SK-N-SH treated with all-trans-retinoic acid at 6 μM for 48 hours (cell line): ENCODE results near the gene COL4A5.

Experiments used
- ATAC-seq: fragments of 200-7000 bp; cut with Tn5 transposase; 3 replicates; pipeline ENCODE4 v1.9.1; 2020; ENCODE audit warnings: mild to moderate bottlenecking, moderate library complexity
- ARNTL ChIP-seq: fragments of 450-650 bp; formaldehyde crosslinking; IDR thresholded peaks from 2 replicates; pipeline ENCODE4 v1.5.0; 2020; ENCODE audit warnings: low read depth, mild to moderate bottlenecking, moderate library complexity, borderline replicate concordance
- BACH2 ChIP-seq: fragments of 250-450 bp; sonication (Bioruptor Pico); IDR thresholded peaks from 2 replicates; pipeline ENCODE4 v1.9.0; 2021; ENCODE audit warnings: mild to moderate bottlenecking, borderline replicate concordance
- CSDC2 ChIP-seq: fragments of 250-450 bp; sonication (Bioruptor Pico); IDR thresholded peaks from 2 replicates; pipeline ENCODE4 v1.5.0; 2020; ENCODE audit warnings: mild to moderate bottlenecking, moderate library complexity
- CSRNP3 ChIP-seq: fragments of 250-450 bp; sonication (Bioruptor Pico); IDR thresholded peaks from 2 replicates; pipeline ENCODE4 v1.5.1; 2021; ENCODE audit warnings: mild to moderate bottlenecking, moderate library complexity
- ESRRG ChIP-seq: fragments of 250-450 bp; sonication (Bioruptor Pico); IDR thresholded peaks from 2 replicates; pipeline ENCODE4 v1.6.1; 2021; ENCODE audit warnings: mild to moderate bottlenecking
- ISL1 ChIP-seq: fragments of 250-450 bp; sonication (Bioruptor Pico); IDR thresholded peaks from 2 replicates; pipeline ENCODE4 v2.1.2; 2022; ENCODE audit warnings: mild to moderate bottlenecking, moderate library complexity
- OSR1 ChIP-seq: fragments of 250-450 bp; sonication (Bioruptor Pico); IDR thresholded peaks from 2 replicates; pipeline ENCODE4 v1.8.0; 2022; ENCODE audit warnings: moderate library complexity, mild to moderate bottlenecking, inconsistent platforms
- PATZ1 ChIP-seq: fragments of 250-450 bp; sonication (Bioruptor Pico); IDR thresholded peaks from 2 replicates; pipeline ENCODE4 v1.8.0; 2020; ENCODE audit warnings: mild to moderate bottlenecking, moderate library complexity, borderline replicate concordance
- POU6F1 ChIP-seq: fragments of 250-450 bp; sonication (Bioruptor Pico); IDR thresholded peaks from 2 replicates; pipeline ENCODE4 v1.8.0; 2021; ENCODE audit warnings: low read depth, mild to moderate bottlenecking, moderate library complexity, borderline replicate concordance
- PPARA ChIP-seq: fragments of 250-450 bp; sonication (Bioruptor Pico); IDR thresholded peaks from 2 replicates; pipeline ENCODE4 v1.5.0; 2020; ENCODE audit warnings: mild to moderate bottlenecking, borderline replicate concordance
- RARB ChIP-seq: fragments of 250-450 bp; sonication (Bioruptor Pico); IDR thresholded peaks from 2 replicates; pipeline ENCODE4 v1.8.0; 2021; ENCODE audit warnings: mild to moderate bottlenecking, moderate library complexity
- SNAI2 ChIP-seq: fragments of 250-450 bp; sonication (Bioruptor Pico); IDR thresholded peaks from 2 replicates; pipeline ENCODE4 v1.5.0; 2020; ENCODE audit warnings: mild to moderate bottlenecking, moderate library complexity
- TCF4 ChIP-seq: fragments of 250-450 bp; sonication (Bioruptor Pico); IDR thresholded peaks from 2 replicates; pipeline ENCODE4 v1.8.0; 2021; ENCODE audit warnings: mild to moderate bottlenecking, moderate library complexity, borderline replicate concordance
- TOX ChIP-seq: fragments of 250-450 bp; sonication (Bioruptor Pico); IDR thresholded peaks from 2 replicates; pipeline ENCODE4 v1.8.0; 2021; ENCODE audit warnings: mild to moderate bottlenecking, moderate library complexity, borderline replicate concordance
- TSHZ2 ChIP-seq: fragments of 250-450 bp; sonication (Bioruptor Pico); IDR thresholded peaks from 2 replicates; pipeline ENCODE4 v1.5.0; 2020; ENCODE audit warnings: mild to moderate bottlenecking, moderate library complexity
- ZC3H10 ChIP-seq: fragments of 250-450 bp; sonication (Bioruptor Pico); IDR thresholded peaks from 2 replicates; pipeline ENCODE4 v1.5.1; 2021; ENCODE audit warnings: mild to moderate bottlenecking, moderate library complexity
- ZFP3 ChIP-seq: fragments of 250-450 bp; sonication (Bioruptor Pico); IDR thresholded peaks from 2 replicates; pipeline ENCODE4 v1.5.0; 2020; ENCODE audit warnings: mild to moderate bottlenecking, moderate library complexity
- ZFP30 ChIP-seq: fragments of 450-650 bp; formaldehyde crosslinking; IDR thresholded peaks from 2 replicates; pipeline ENCODE4 v1.5.0; 2022; ENCODE audit warnings: mild to moderate bottlenecking, moderate library complexity
- ZNF565 ChIP-seq: fragments of 450-650 bp; formaldehyde crosslinking; conservative IDR thresholded peaks from 2 replicates; pipeline ENCODE4 v1.5.0; 2020; ENCODE audit warnings: low read depth, mild to moderate bottlenecking, moderate library complexity
- ZNF70 ChIP-seq: fragments of 450-650 bp; formaldehyde crosslinking; IDR thresholded peaks from 2 replicates; pipeline ENCODE4 v1.5.0; 2020; ENCODE audit warnings: mild to moderate bottlenecking, moderate library complexity
- ZNF8 ChIP-seq: fragments of 450-650 bp; formaldehyde crosslinking; IDR thresholded peaks from 2 replicates; pipeline ENCODE4 v1.5.0; 2020; ENCODE audit warnings: mild to moderate bottlenecking, moderate library complexity
- TF ChIP-seq, protein P1 (sequence below): fragments of 250-450 bp; sonication (Bioruptor Pico); IDR thresholded peaks from 2 replicates; pipeline ENCODE4 v1.5.1; 2020; ENCODE audit warnings: low read depth, mild to moderate bottlenecking, moderate library complexity

Gene COL4A5

DNA sequence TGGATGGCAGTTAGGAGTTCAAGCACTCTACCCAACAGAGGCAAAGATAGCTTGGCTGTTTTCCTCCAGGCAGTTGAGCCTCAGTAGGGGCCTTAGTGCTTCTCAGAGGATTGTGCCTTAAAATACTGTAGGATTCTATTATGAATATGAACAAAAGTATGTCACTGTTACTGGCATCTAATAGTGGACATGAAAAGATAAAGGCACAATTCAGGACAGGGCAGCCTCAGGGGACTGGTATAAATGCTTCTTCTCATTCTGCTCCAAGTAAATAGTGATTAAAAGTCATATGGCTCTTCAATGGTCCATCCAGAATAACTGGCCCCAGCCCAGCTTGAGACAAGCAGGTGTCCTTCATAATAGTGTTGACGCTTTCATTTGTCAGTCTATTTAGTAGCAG lies 19.2 kb upstream of the COL4A5 start:
- TF ChIP-seq PATZ1 (no peak), ISL1 (CRISPR knock-in tag) (no peak), PPARA (no peak), ZC3H10 (CRISPR knock-in tag) (no peak), BACH2 (CRISPR knock-in tag) (no peak), CSRNP3 (CRISPR knock-in tag) (no peak), POU6F1 (CRISPR knock-in tag) (no peak), ZNF70 (CRISPR knock-in tag) (no peak), ZNF8 (no peak), ARNTL (CRISPR knock-in tag) (no peak), RARB (CRISPR knock-in tag) (no peak), TCF4 (CRISPR knock-in tag) (no peak)
- TF ChIP-seq, all 23 proteins: peak for 0
- ATAC-seq: no peak

GRCh38 chrX:108426262-108426661 lies 13.4 kb upstream of the COL4A5 start:
- no peak for TF ChIP-seq CSDC2
- TF ChIP-seq OSR1 (CRISPR knock-in tag): no peak
- no peak for ATAC-seq

DNA sequence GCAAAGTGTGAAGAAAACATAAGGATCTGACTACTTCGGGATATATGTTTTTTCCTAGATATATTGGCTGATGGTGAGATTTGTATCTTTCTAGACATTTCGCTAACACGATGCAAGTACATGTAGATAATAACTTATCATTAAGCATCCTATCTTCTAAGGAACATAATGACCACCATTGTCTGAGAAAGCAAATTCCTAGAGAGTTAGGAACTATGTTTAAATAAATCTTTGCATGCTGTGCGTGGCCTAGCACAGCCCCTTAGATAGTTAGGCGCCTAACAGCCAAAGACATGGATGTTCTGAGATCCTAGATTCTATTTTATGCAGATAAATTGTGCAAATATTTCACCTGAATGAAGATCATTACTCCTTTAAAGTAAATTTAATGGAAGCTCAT lies 4.4 kb upstream of the COL4A5 start:
- TF ChIP-seq ZNF565 (CRISPR knock-in tag): no peak
- TF ChIP-seq ZFP3 (CRISPR knock-in tag): no peak
- no peak for TF ChIP-seq ESRRG (CRISPR knock-in tag)
- no peak for TF ChIP-seq SNAI2
- TF ChIP-seq ZC3H10 (CRISPR knock-in tag): no peak
- no peak for TF ChIP-seq ISL1 (CRISPR knock-in tag)
- TF ChIP-seq ZFP30 (CRISPR knock-in tag): no peak
- TF ChIP-seq, protein P1, sequence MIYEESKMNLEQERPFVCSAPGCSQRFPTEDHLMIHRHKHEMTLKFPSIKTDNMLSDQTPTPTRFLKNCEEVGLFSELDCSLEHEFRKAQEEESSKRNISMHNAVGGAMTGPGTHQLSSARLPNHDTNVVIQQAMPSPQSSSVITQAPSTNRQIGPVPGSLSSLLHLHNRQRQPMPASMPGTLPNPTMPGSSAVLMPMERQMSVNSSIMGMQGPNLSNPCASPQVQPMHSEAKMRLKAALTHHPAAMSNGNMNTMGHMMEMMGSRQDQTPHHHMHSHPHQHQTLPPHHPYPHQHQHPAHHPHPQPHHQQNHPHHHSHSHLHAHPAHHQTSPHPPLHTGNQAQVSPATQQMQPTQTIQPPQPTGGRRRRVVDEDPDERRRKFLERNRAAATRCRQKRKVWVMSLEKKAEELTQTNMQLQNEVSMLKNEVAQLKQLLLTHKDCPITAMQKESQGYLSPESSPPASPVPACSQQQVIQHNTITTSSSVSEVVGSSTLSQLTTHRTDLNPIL (CRISPR knock-in tag): no peak
- TF ChIP-seq ZNF8: no peak
- no peak for TF ChIP-seq POU6F1 (CRISPR knock-in tag)
- TF ChIP-seq ZNF70 (CRISPR knock-in tag): no peak
- no peak for TF ChIP-seq TSHZ2
- TF ChIP-seq TCF4 (CRISPR knock-in tag): no peak
- no peak for TF ChIP-seq PPARA
- no peak for TF ChIP-seq ARNTL (CRISPR knock-in tag)
- no peak for TF ChIP-seq OSR1 (CRISPR knock-in tag)
- TF ChIP-seq PATZ1: no peak
- no peak for TF ChIP-seq CSDC2
- no peak for TF ChIP-seq TOX (CRISPR knock-in tag)
- TF ChIP-seq, all 23 proteins: peak for 0
- ATAC-seq: no peak
